CD4-positive, alpha-beta T cell (primary cell): ENCODE results near the gene DMBX1. TPM values are rescaled to one million over a fixed set of nuclear protein-coding genes. Genes with fewer than 3 reads are reported as not detected.

Source experiments
- ATAC-seq: fragments of 200-7000 bp; cut with Tn5 transposase; one replicate; pipeline ENCODE4 v1.10.0; 2022; ENCODE audit warnings: mild to moderate bottlenecking; ENCODE audit not compliant: poor library complexity
- CTCF ChIA-PET: fragments of 350-600 bp; sonication (Branson Sonifier 250); formaldehyde crosslinking; loops from one replicate; lab custom pipeline; 2021; ENCODE audit warnings: antibody characterized with exemption, inconsistent platforms; lab: Charles Lee
- POLR2A ChIA-PET: fragments of 350-600 bp; sonication (Branson Sonifier 250); formaldehyde crosslinking; loops from one replicate; lab custom pipeline; 2021; ENCODE audit warnings: antibody characterized with exemption, inconsistent platforms; lab: Charles Lee
- DNase-seq, 14 experiments: peaks; one replicate each; pipeline ENCODE4 v3.0.0-alpha.2; 2013 to 2020; ENCODE audit warnings: mixed read lengths in 2 of 14
- H3K27ac ChIP-seq, 2 donors: one replicate each; pipeline versions ENCODE4 v1.5.1 to v1.7.0; 2013; ENCODE audit warnings: low read length in 2 of 2, low read depth in 1 of 2, mild to moderate bottlenecking in 1 of 2
- H3K27me3 ChIP-seq, 2 experiments: 1 replicate in 1 of 2; 2 replicates in 1 of 2; pipeline versions ENCODE4 v1.6.1 to v1.7.0; 2013; ENCODE audit warnings: low read length in 2 of 2, control low read depth in 1 of 2, mild to moderate bottlenecking in 1 of 2, moderate library complexity in 1 of 2; ENCODE audit not compliant: insufficient read depth in 2 of 2, control insufficient read depth in 1 of 2
- H3K36me3 ChIP-seq: one replicate; pipeline ENCODE4 v1.6.1; 2013; ENCODE audit warnings: low read length, control low read depth; ENCODE audit not compliant: insufficient read depth
- H3K4me1 ChIP-seq: one replicate; pipeline ENCODE4 v1.6.1; 2013; ENCODE audit warnings: low read length, control low read depth; ENCODE audit not compliant: insufficient read depth
- H3K4me3 ChIP-seq: one replicate; pipeline ENCODE4 v1.5.1; 2013; ENCODE audit warnings: mild to moderate bottlenecking, low read length, moderate library complexity
- H3K9me3 ChIP-seq, 2 experiments: 1 replicate in 1 of 2; 2 replicates in 1 of 2; pipeline versions ENCODE4 v1.6.1 to v1.7.0; 2013; ENCODE audit warnings: low read length in 2 of 2, mild to moderate bottlenecking in 2 of 2, control low read depth in 1 of 2, moderate library complexity in 1 of 2; ENCODE audit not compliant: control insufficient read depth in 1 of 2, insufficient read depth in 1 of 2
- H3K27ac Mint-ChIP-seq: one replicate; pipeline ENCODE4 v1.8.0; 2020; ENCODE audit warnings: mixed read lengths
- H3K27me3 Mint-ChIP-seq: one replicate; pipeline ENCODE4 v1.8.0; 2021; ENCODE audit warnings: mixed read lengths
- H3K36me3 Mint-ChIP-seq: one replicate; pipeline ENCODE4 v1.8.0; 2021; ENCODE audit warnings: low read depth, mixed read lengths
- H3K4me1 Mint-ChIP-seq: one replicate; pipeline ENCODE4 v1.8.0; 2021; ENCODE audit warnings: low read depth, mixed read lengths
- H3K4me3 Mint-ChIP-seq: one replicate; pipeline ENCODE4 v1.8.0; 2020; ENCODE audit warnings: mild to moderate bottlenecking, mixed read lengths
- H3K9me3 Mint-ChIP-seq: one replicate; pipeline ENCODE4 v1.8.0; 2020; ENCODE audit warnings: mixed read lengths
- CTCF ChIP-seq: fragments of 200-600 bp; IDR thresholded peaks from one replicate; pipeline ENCODE4 v1.8.0; 2022; ENCODE audit warnings: antibody characterized with exemption, mild to moderate bottlenecking
- intact Hi-C, 2 experiments: fragments of 100-400 bp; cut with DNase I in 1 of 2; cut with micrococcal nuclease in 1 of 2; formaldehyde crosslinking; loops; one replicate each; pipeline versions ENCODE4 v1.15.1 to v1.9.0; 2023 to 2025; cut with DNase I, micrococcal nuclease
- total RNA-seq, 174 experiments: library from RNA in 2 of 174; stranded (reverse) in 2 of 174; gene quantifications; one replicate each; pipeline ENCODE4 v1.2.3 and lab custom pipeline; 2021 to 2026

DMBX1 gene
- total RNA-seq, 2 experiments from 2014 or later: not detected

- H3K4me3 ChIP-seq: no peak overlapping the region
- Mint-ChIP-seq H3K27ac (no peak overlapping the region), H3K4me1 (peaks cover 5% of the 10 kb centered on the region), H3K36me3 (no peaks in the 10 kb centered on the region), H3K4me3 (no peak overlapping the region), H3K27me3 (peaks cover 53% of the 10 kb centered on the region), H3K9me3 (no peaks in the 10 kb centered on the region)
- POLR2A ChIA-PET: no interaction called here
- H3K27ac ChIP-seq: no peak overlapping the region
- CTCF ChIA-PET: interaction anchor here (1.3 kb wide), 1 partner anchor 196 kb away, joined by 3 read pairs; no protein-coding TSS in a partner anchor
- H3K36me3 ChIP-seq: no peaks in the 10 kb centered on the region
- peaks cover 12% of the 10 kb centered on the region for H3K4me1 ChIP-seq
- H3K27me3 ChIP-seq: peaks cover 6 to 13% of the 10 kb centered on the region in 2 experiments
- no peak for ATAC-seq
- H3K9me3 ChIP-seq: no peaks in the 10 kb centered on the region
- intact Hi-C loops: loop anchor here in 1 of 2 experiments (5.0 kb wide), 1 partner anchor 52 kb away; no protein-coding TSS in a partner anchor
- DNase-seq: no peak
- TF ChIP-seq CTCF: no peak
These were observed 39.5 kb downstream of the DMBX1 start for GRCh38 chr1:46529031-46529630.

- ATAC-seq (no peak), DNase-seq (no peak)
- H3K9me3 Mint-ChIP-seq: no peaks in the 10 kb centered on the region
- Histone ChIP-seq H3K4me3 (no peak overlapping the region), H3K9me3 (no peaks in the 10 kb centered on the region), H3K36me3 (no peaks in the 10 kb centered on the region), H3K27ac (no peak overlapping the region), H3K27me3 (peaks cover 6 to 13% of the 10 kb centered on the region in 2 experiments), H3K4me1 (peaks cover 12% of the 10 kb centered on the region)
- no peak overlapping the region for H3K4me3 Mint-ChIP-seq
- peaks cover 5% of the 10 kb centered on the region for H3K4me1 Mint-ChIP-seq
- H3K36me3 Mint-ChIP-seq: no peaks in the 10 kb centered on the region
- ChIA-PET CTCF (interaction anchor here (1.3 kb wide), 1 partner anchor 195 kb away, joined by 3 read pairs; no protein-coding TSS in a partner anchor), POLR2A (interaction anchor here (0.7 kb wide), 1 partner anchor 74 kb away, joined by 3 read pairs; the partner anchor contains the start of gene MKNK1)
- no peak overlapping the region for H3K27ac Mint-ChIP-seq
- peaks cover 42% of the 10 kb centered on the region for H3K27me3 Mint-ChIP-seq
- intact Hi-C loops: loop anchor here in 1 of 2 experiments (10.0 kb wide), 1 partner anchor 74 kb away; the partner anchor contains the start of gene MKNK1
- TF ChIP-seq CTCF: no peak
These were observed 40.7 kb downstream of the DMBX1 start for GRCh38 chr1:46530311-46530710.

GRCh38 chr1:46530791-46531409 is 41.3 kb downstream of the DMBX1 start:
- intact Hi-C loops: loop anchor here in 1 of 2 experiments (10.0 kb wide), 1 partner anchor 74 kb away; the partner anchor contains the start of gene MKNK1
- Mint-ChIP-seq H3K9me3 (no peaks in the 10 kb centered on the region), H3K27me3 (peaks cover 37% of the 10 kb centered on the region), H3K4me3 (peak overlapping the region; percentile 42), H3K36me3 (no peaks in the 10 kb centered on the region), H3K27ac (no peak overlapping the region), H3K4me1 (peaks cover 5% of the 10 kb centered on the region)
- Histone ChIP-seq H3K27ac (no peak overlapping the region), H3K36me3 (no peaks in the 10 kb centered on the region), H3K27me3 (peaks cover 6 to 11% of the 10 kb centered on the region in 2 experiments), H3K9me3 (no peaks in the 10 kb centered on the region), H3K4me3 (no peak overlapping the region), H3K4me1 (peaks cover 12% of the 10 kb centered on the region)
- DNase-seq: no peak
- TF ChIP-seq CTCF: no peak
- ATAC-seq: no peak
- CTCF ChIA-PET: no interaction called here
- POLR2A ChIA-PET: interaction anchor here (0.7 kb wide), 1 partner anchor 73 kb away, joined by 3 read pairs; the partner anchor contains the start of gene MKNK1
